Stimulated activated CD4-positive, alpha-beta T cell treated with anti-CD3 and anti-CD28 coated beads, Interleukin-2, amount 100 ng/mL, for 48 hours (primary cell): ENCODE data around the gene GJB4.
"Not testable (repeated sequence)": the region's sequence is repeated elsewhere in the genome, so short reads cannot be mapped to it uniquely, and the experiment has no call there.

Experiments
- DNase-seq, 2 donors: peaks; one replicate each; pipeline ENCODE4 v3.0.0-alpha.2; 2020

Gene GJB4

DNA sequence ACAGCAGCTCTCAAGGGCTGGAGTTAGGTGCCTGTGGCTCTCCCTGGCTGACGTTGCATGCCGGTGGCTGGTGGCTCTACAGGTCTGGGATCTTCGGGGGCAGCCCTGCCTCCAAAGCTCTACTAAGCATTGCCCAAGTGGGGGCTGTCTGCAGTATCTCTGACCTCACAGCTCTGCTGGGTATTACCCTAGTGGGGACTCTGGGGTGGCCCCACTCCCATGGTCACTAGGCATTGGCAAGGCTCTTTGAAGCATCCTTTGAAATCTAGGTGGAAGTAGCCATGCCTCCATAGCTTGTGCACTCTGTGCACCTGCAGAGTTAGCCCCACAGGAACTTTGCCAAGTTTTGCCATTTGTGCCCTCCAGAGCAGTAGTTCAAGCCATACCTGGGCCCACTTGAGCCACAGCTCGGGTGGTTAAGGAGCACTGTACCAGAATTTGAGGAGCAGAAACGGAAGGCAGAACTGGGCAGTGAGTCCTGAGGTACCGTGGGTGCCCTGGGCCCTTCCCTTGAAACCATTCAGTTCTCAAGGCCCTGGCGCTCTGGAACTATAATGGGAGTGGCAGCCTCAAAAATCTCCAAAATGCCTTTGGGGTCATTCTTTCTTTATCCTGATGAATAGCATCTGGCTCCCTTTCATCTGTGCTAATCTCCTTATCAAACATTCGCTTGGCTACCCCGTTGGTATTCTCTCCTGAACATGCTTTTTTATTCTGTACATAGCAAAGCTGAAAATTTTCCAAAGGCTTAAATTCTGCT lies 48.7 kb downstream of the GJB4 start:
- DNase-seq = no peak

DNA sequence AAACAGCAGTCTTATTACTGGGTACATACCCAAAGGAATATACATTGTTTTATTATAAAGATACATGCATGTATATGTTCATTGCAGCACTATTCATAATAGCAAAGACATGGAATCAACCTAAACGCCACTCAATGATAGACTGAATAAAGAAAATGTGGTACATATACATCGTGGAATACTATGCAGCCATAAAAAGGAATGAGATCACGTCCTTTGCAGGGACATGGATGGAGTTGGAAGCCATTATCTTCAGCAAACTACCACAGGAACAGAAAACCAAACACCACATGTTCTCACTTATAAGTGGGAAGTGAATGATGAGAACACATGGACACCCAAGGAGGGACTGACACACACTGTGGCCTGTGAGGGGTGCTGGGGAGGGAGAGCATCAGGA lies 51.2 kb downstream of the GJB4 start:
- DNase-seq = not testable (repeated sequence)
